Stimulated activated CD8-positive, alpha-beta memory T cell treated with anti-CD3 and anti-CD28 coated beads, Interleukin-4, amount 100 ng/mL, for 1 hour (primary cell): ENCODE data around the gene PRAC1.
A peak's percentile ranks its signal among the peaks of the same experiment; 100 is the strongest.

Experiments used
- DNase-seq, 2 donors: peaks; one replicate each; pipeline ENCODE4 v3.0.0-alpha.2; 2020; ENCODE audit warnings: low read depth in 2 of 2, low spot score in 1 of 2

PRAC1 gene

GRCh38 chr17:48711128-48711527 lies 11.2 kb downstream of the PRAC1 start:
- DNase-seq = no peak

GRCh38 chr17:48704361-48705248 lies 17.7 kb downstream of the PRAC1 start:
- DNase-seq = no peak

GRCh38 chr17:48701864-48702532 lies 20.3 kb downstream of the PRAC1 start:
- DNase-seq = no peak

GRCh38 chr17:48693178-48693577 lies 29.1 kb downstream of the PRAC1 start:
- no peak for DNase-seq

- no peak for DNase-seq
These were observed 30.3 kb downstream of the PRAC1 start for GRCh38 chr17:48692049-48692448.

GRCh38 chr17:48690655-48691054 lies 31.7 kb downstream of the PRAC1 start:
- no peak for DNase-seq

- DNase-seq = no peak
These were observed 40.7 kb downstream of the PRAC1 start for GRCh38 chr17:48681609-48682008.

- DNase-seq = no peak
These were observed 42.8 kb downstream of the PRAC1 start for GRCh38 chr17:48679385-48680096.

GRCh38 chr17:48678141-48678971 lies 44.0 kb downstream of the PRAC1 start:
- peak; percentile 30 to 44 for DNase-seq

- no peak for DNase-seq
These were observed 45.3 kb downstream of the PRAC1 start for GRCh38 chr17:48676963-48677558.

GRCh38 chr17:48672340-48672739 lies 50.0 kb downstream of the PRAC1 start:
- no peak for DNase-seq
